Thoracic aorta (tissue), 2 donors: ENCODE results near the gene AGAP2. TPM values are rescaled to one million over a fixed set of nuclear protein-coding genes. Genes with fewer than 3 reads are reported as not detected.

ENCODE experiments used
- ATAC-seq: fragments of 150-250 bp; one replicate; pipeline ENCODE4 v1.8.0; 2017; ENCODE audit warnings: low read depth; ENCODE audit not compliant: insufficient number of reproducible peaks, low FRiP score
- DNase-seq: peaks from one replicate; pipeline ENCODE4 v3.0.0-alpha.2; 2020; ENCODE audit warnings: low spot score
- H3K27ac ChIP-seq, 2 donors: fragments of 200-600 bp; sonication (generic); 1 replicate in 1 of 2; 2 replicates in 1 of 2; pipeline ENCODE4 v1.5.1; 2016; ENCODE audit warnings: mild to moderate bottlenecking in 2 of 2, moderate library complexity in 2 of 2
- H3K27me3 ChIP-seq: fragments of 200-600 bp; sonication (generic); replicated peaks from 2 replicates; pipeline ENCODE4 v1.6.0; 2016; ENCODE audit warnings: mild to moderate bottlenecking; ENCODE audit not compliant: insufficient read depth
- H3K36me3 ChIP-seq: fragments of 200-600 bp; sonication (generic); one replicate; pipeline ENCODE4 v1.5.1; 2016
- H3K4me1 ChIP-seq, 2 donors: fragments of 200-600 bp; sonication (generic); 1 replicate in 1 of 2; 2 replicates in 1 of 2; pipeline versions ENCODE4 v1.5.1 to v1.6.0; 2016; ENCODE audit warnings: low read depth in 2 of 2, mild to moderate bottlenecking in 1 of 2; ENCODE audit not compliant: control insufficient read depth in 1 of 2
- H3K4me3 ChIP-seq: fragments of 200-600 bp; sonication (generic); 2 replicates; pipeline ENCODE4 v1.5.1; 2016; ENCODE audit warnings: mild to moderate bottlenecking
- H3K9me3 ChIP-seq: fragments of 200-600 bp; sonication (generic); 2 replicates; pipeline ENCODE4 v1.5.1; 2016
- CTCF ChIP-seq: fragments of 200-600 bp; sonication (generic); IDR thresholded peaks from one replicate; pipeline ENCODE4 v1.5.1; 2019; ENCODE audit warnings: antibody characterized with exemption
- total RNA-seq, 2 donors: library from RNA; depleted of rRNA; stranded (reverse); fragments of >200 nt; gene quantifications; one replicate each; pipeline versions ENCODE4 v1.1.0 to v1.2.3, GENCODE V29; 2016

The AGAP2 gene
- total RNA-seq, 2 donors from 2014 or later, result 1.2 to 3.5 TPM

GRCh38 chr12:57750561-57751431, 12.3 kb upstream of the AGAP2 start:
- no peaks in the 10 kb centered on the region for H3K27me3 ChIP-seq
- H3K9me3 ChIP-seq, result no peaks in the 10 kb centered on the region
- no peak for TF ChIP-seq CTCF
- peak overlapping the region; percentile 83 to 86 for H3K27ac ChIP-seq
- ATAC-seq (no peak), DNase-seq (no peak)
- peak overlapping the region; percentile 90 for H3K4me3 ChIP-seq
- peaks cover 17 to 26% of the 10 kb centered on the region in 2 donors for H3K4me1 ChIP-seq
- H3K36me3 ChIP-seq, result peaks cover 21% of the 10 kb centered on the region

GRCh38 chr12:57749061-57749460, 10.5 kb upstream of the AGAP2 start:
- Histone ChIP-seq H3K4me3 (no peak overlapping the region), H3K9me3 (no peaks in the 10 kb centered on the region), H3K36me3 (peaks cover 21% of the 10 kb centered on the region), H3K4me1 (peaks cover 15 to 23% of the 10 kb centered on the region in 2 donors), H3K27me3 (no peaks in the 10 kb centered on the region), H3K27ac (no peak overlapping the region)
- ATAC-seq (no peak), DNase-seq (no peak)
- no peak for TF ChIP-seq CTCF

- no peak for TF ChIP-seq CTCF
- H3K27me3 ChIP-seq, result no peaks in the 10 kb centered on the region
- H3K4me3 ChIP-seq, result peak overlapping the region; percentile 97
- peaks cover 5 to 10% of the 10 kb centered on the region in 2 donors for H3K4me1 ChIP-seq
- no peaks in the 10 kb centered on the region for H3K9me3 ChIP-seq
- no peak overlapping the region for H3K27ac ChIP-seq
- DNase-seq (no peak), ATAC-seq (no peak)
- H3K36me3 ChIP-seq, result peaks cover 21% of the 10 kb centered on the region
Observed at GRCh38 chr12:57746025-57746424, 7.5 kb upstream of the AGAP2 start.

- TF ChIP-seq CTCF, result no peak
- ATAC-seq (no peak), DNase-seq (no peak)
- H3K4me1 ChIP-seq, result peaks cover 3 to 6% of the 10 kb centered on the region in 2 donors
- H3K36me3 ChIP-seq, result peaks cover 21% of the 10 kb centered on the region
- no peaks in the 10 kb centered on the region for H3K27me3 ChIP-seq
- H3K4me3 ChIP-seq, result peak overlapping the region; percentile 97
- peak overlapping the region; percentile 98 for H3K27ac ChIP-seq
- no peaks in the 10 kb centered on the region for H3K9me3 ChIP-seq
Observed at GRCh38 chr12:57745485-57745881, 6.9 kb upstream of the AGAP2 start.

- Histone ChIP-seq H3K4me1 (peaks cover 3 to 6% of the 10 kb centered on the region in 2 donors), H3K27ac (peak within 1 kb of the TSS; percentile 98), H3K36me3 (peaks cover 21% of the 10 kb centered on the region), H3K27me3 (no peaks in the 10 kb centered on the region), H3K4me3 (peak within 1 kb of the TSS; percentile 97), H3K9me3 (no peaks in the 10 kb centered on the region)
- TF ChIP-seq CTCF, result no peak
- DNase-seq (peak; percentile 95), ATAC-seq (peak; percentile 99)
Observed at GRCh38 chr12:57744777-57745484, 6.4 kb upstream of the AGAP2 start, which contains the start of gene TSPAN31. Gene TSPAN31, plus strand, starts transcription at chr12:57745039. Its CDS starts 116 bp downstream, at chr12:57745155.
